Naive thymus-derived CD4-positive, alpha-beta T cell (primary cell): ENCODE data around the gene CSF1R. TPM values are rescaled to one million over a fixed set of nuclear protein-coding genes. Genes with fewer than 3 reads are reported as not detected.

Source experiments
- ATAC-seq: fragments of 150-1000 bp; cut with Tn5 transposase; 2 replicates; pipeline ENCODE4 v1.10.0; 2021; ENCODE audit warnings: mild to moderate bottlenecking, moderate library complexity
- CTCF ChIA-PET: fragments of 350-600 bp; sonication (Branson Sonifier 250); formaldehyde crosslinking; loops from one replicate; lab custom pipeline; 2021; ENCODE audit warnings: antibody characterized with exemption; lab: Charles Lee
- POLR2A ChIA-PET: fragments of 350-600 bp; sonication (Branson Sonifier 250); formaldehyde crosslinking; loops from one replicate; lab custom pipeline; 2021; ENCODE audit warnings: antibody characterized with exemption, inconsistent platforms; lab: Charles Lee
- DNase-seq, 9 donors: peaks; one replicate each; pipeline versions ENCODE4 v3.0.0 to v3.0.0-alpha.2; 2020 to 2022; ENCODE audit warnings: mixed read lengths in 1 of 9
- H3K27ac ChIP-seq: one replicate; pipeline ENCODE4 v1.7.0; 2013; ENCODE audit warnings: mild to moderate bottlenecking, low read depth, low read length, moderate library complexity
- H3K27me3 ChIP-seq, 2 donors: one replicate each; pipeline ENCODE4 v1.7.0; 2013; ENCODE audit warnings: low read length in 2 of 2, mild to moderate bottlenecking in 2 of 2, moderate library complexity in 2 of 2; ENCODE audit not compliant: control insufficient read depth in 2 of 2, insufficient read depth in 2 of 2
- H3K36me3 ChIP-seq, 3 experiments: 1 replicate in 2 of 3; 2 replicates in 1 of 3; pipeline ENCODE4 v1.7.0; 2013; ENCODE audit warnings: low read length in 3 of 3, mild to moderate bottlenecking in 3 of 3, moderate library complexity in 1 of 3; ENCODE audit not compliant: insufficient read depth in 3 of 3, control insufficient read depth in 2 of 3
- H3K4me1 ChIP-seq, 2 donors: one replicate each; pipeline ENCODE4 v1.7.0; 2013; ENCODE audit warnings: low read length in 2 of 2, mild to moderate bottlenecking in 2 of 2, moderate library complexity in 1 of 2; ENCODE audit not compliant: control insufficient read depth in 2 of 2, insufficient read depth in 2 of 2
- H3K4me3 ChIP-seq: 2 replicates; pipeline ENCODE4 v1.7.0; 2013; ENCODE audit warnings: mild to moderate bottlenecking, low read length
- H3K9me3 ChIP-seq, 3 experiments: 1 replicate in 2 of 3; 2 replicates in 1 of 3; pipeline ENCODE4 v1.7.0; 2013; ENCODE audit warnings: low read length in 3 of 3; ENCODE audit not compliant: control insufficient read depth in 2 of 3
- H3K27ac Mint-ChIP-seq, 9 donors: one replicate each; pipeline ENCODE4 v1.8.0; 2020 to 2022; ENCODE audit warnings: mixed read lengths in 9 of 9, mild to moderate bottlenecking in 8 of 9, moderate library complexity in 5 of 9, inconsistent platforms in 2 of 9
- H3K27me3 Mint-ChIP-seq, 5 donors: one replicate each; pipeline ENCODE4 v1.8.0; 2021 to 2022; ENCODE audit warnings: mixed read lengths in 5 of 5, mild to moderate bottlenecking in 1 of 5
- H3K36me3 Mint-ChIP-seq, 5 donors: one replicate each; pipeline ENCODE4 v1.8.0; 2020 to 2022; ENCODE audit warnings: mixed read lengths in 5 of 5, mild to moderate bottlenecking in 3 of 5, inconsistent platforms in 1 of 5
- H3K4me1 Mint-ChIP-seq, 7 donors: one replicate each; pipeline ENCODE4 v1.8.0; 2020 to 2022; ENCODE audit warnings: mixed read lengths in 7 of 7, mild to moderate bottlenecking in 3 of 7, inconsistent platforms in 1 of 7
- H3K4me3 Mint-ChIP-seq, 10 donors: one replicate each; pipeline ENCODE4 v1.8.0; 2020 to 2022; ENCODE audit warnings: mild to moderate bottlenecking in 10 of 10, mixed read lengths in 10 of 10, moderate library complexity in 6 of 10, inconsistent platforms in 2 of 10
- H3K9me3 Mint-ChIP-seq, 11 donors: one replicate each; pipeline ENCODE4 v1.8.0; 2020 to 2022; ENCODE audit warnings: mixed read lengths in 11 of 11, mild to moderate bottlenecking in 4 of 11, inconsistent platforms in 1 of 11, moderate library complexity in 1 of 11
- intact Hi-C, 2 donors: fragments of 100-400 bp; cut with micrococcal nuclease; formaldehyde crosslinking; loops; one replicate each; pipeline ENCODE4 v1.15.1; 2023
- polyA plus RNA-seq, 2 donors: library from polyadenylated mRNA; unstranded; fragments of 300-500 nt; fragmentation: Illumina TruSeq; gene quantifications; one replicate each; pipeline ENCODE4 v1.2.3, GENCODE V29; 2021
- total RNA-seq, 6 experiments: library from RNA in 5 of 6; stranded (reverse) in 5 of 6; gene quantifications; 1 replicate in 5 of 6; 2 replicates in 1 of 6; pipeline ENCODE4 v1.2.3 and lab custom pipeline; 2021 to 2026

The CSF1R gene
- total and polyA plus RNA-seq, 7 experiments from 2014 or later, result 0.09 to 92.4 (median 4.5) TPM

- H3K36me3 Mint-ChIP-seq, result no peaks in the 10 kb centered on the region
- CTCF ChIA-PET, result no interaction called here
- ATAC-seq, result no peak
- H3K4me3 ChIP-seq, result no peak overlapping the region
- H3K4me3 Mint-ChIP-seq, result no peak overlapping the region
- no peaks in the 10 kb centered on the region for H3K4me1 ChIP-seq
- POLR2A ChIA-PET, result no interaction called here
- H3K27ac ChIP-seq, result no peak overlapping the region
- H3K9me3 ChIP-seq, result no peaks in the 10 kb centered on the region
- H3K27me3 ChIP-seq, result peaks cover 0 to 3% of the 10 kb centered on the region in 2 donors
- H3K27me3 Mint-ChIP-seq, result peaks cover 7 to 19% (median 17%) of the 10 kb centered on the region in 5 donors
- H3K9me3 Mint-ChIP-seq, result no peaks in the 10 kb centered on the region
- intact Hi-C loops, result no loop called here
- DNase-seq, result peak in 1 of 9 donors; percentile 3
- H3K27ac Mint-ChIP-seq, result peak overlapping the region in 1 of 9 donors; percentile 59
- no peaks in the 10 kb centered on the region for H3K36me3 ChIP-seq
- H3K4me1 Mint-ChIP-seq, result peaks cover 0 to 5% (median 0%) of the 10 kb centered on the region in 7 donors
These were observed 8.2 kb downstream of the CSF1R start for GRCh38 chr5:150077996-150078801.

GRCh38 chr5:150077060-150077459 lies 9.3 kb downstream of the CSF1R start:
- no peak for DNase-seq
- H3K36me3 ChIP-seq, result no peaks in the 10 kb centered on the region
- peaks cover 0 to 3% of the 10 kb centered on the region in 2 donors for H3K27me3 ChIP-seq

GRCh38 chr5:150075806-150076205 lies 10.5 kb downstream of the CSF1R start:
- Histone ChIP-seq H3K9me3 (no peaks in the 10 kb centered on the region), H3K36me3 (no peaks in the 10 kb centered on the region), H3K4me3 (no peak overlapping the region), H3K27me3 (no peaks in the 10 kb centered on the region), H3K27ac (no peak overlapping the region), H3K4me1 (no peaks in the 10 kb centered on the region)
- DNase-seq (peak in 1 of 9 donors; percentile 11), ATAC-seq (no peak)
- H3K36me3 Mint-ChIP-seq, result no peaks in the 10 kb centered on the region
- H3K9me3 Mint-ChIP-seq, result no peaks in the 10 kb centered on the region
- H3K27me3 Mint-ChIP-seq, result peaks cover 0 to 6% (median 0%) of the 10 kb centered on the region in 5 donors
- intact Hi-C loops, result no loop called here
- no peak overlapping the region for H3K4me3 Mint-ChIP-seq
- H3K4me1 Mint-ChIP-seq, result no peaks in the 10 kb centered on the region
- POLR2A ChIA-PET, result no interaction called here
- CTCF ChIA-PET, result no interaction called here
- no peak overlapping the region for H3K27ac Mint-ChIP-seq

More at GRCh38 chr5:150077060-150077459, 9.3 kb downstream of the CSF1R start:
- no peaks in the 10 kb centered on the region for H3K36me3 Mint-ChIP-seq
- Histone ChIP-seq H3K4me3 (no peak overlapping the region), H3K4me1 (no peaks in the 10 kb centered on the region), H3K27ac (no peak overlapping the region), H3K9me3 (no peaks in the 10 kb centered on the region)
- intact Hi-C loops, result no loop called here
- no peak overlapping the region for H3K27ac Mint-ChIP-seq
- peaks cover 0 to 2% (median 0%) of the 10 kb centered on the region in 7 donors for H3K4me1 Mint-ChIP-seq
- no peak for ATAC-seq
- H3K4me3 Mint-ChIP-seq, result no peak overlapping the region
- peaks cover 2 to 11% (median 8%) of the 10 kb centered on the region in 5 donors for H3K27me3 Mint-ChIP-seq
- CTCF ChIA-PET, result interaction anchor here (0.6 kb wide), 1 partner anchor 1729 kb away, joined by 4 read pairs; no protein-coding TSS in a partner anchor
- no peaks in the 10 kb centered on the region for H3K9me3 Mint-ChIP-seq
- POLR2A ChIA-PET, result no interaction called here

DNA sequence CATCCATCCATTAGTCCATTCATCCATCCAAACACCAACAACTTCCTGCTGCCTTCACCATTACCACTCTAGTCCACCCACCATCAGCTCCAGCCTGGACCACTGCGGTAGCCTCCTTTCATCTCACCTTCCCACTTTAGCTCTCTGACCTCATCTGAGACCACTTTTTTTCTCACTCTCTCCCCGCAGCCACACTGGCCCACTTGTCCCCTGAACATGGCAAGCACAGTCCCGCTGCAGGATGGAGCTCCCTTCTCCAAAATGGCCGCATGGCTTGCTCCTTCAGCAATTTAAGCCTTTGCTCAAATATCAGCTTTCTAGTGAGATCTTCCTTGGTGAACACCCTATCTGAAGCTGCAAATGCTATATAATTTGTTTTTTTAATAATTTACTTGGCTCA lies 11.1 kb downstream of the CSF1R start:
- DNase-seq, result peak in 1 of 9 donors; percentile 8
- no peaks in the 10 kb centered on the region for H3K36me3 Mint-ChIP-seq
- Histone ChIP-seq H3K4me3 (no peak overlapping the region), H3K27ac (no peak overlapping the region), H3K36me3 (no peaks in the 10 kb centered on the region), H3K4me1 (no peaks in the 10 kb centered on the region), H3K27me3 (no peaks in the 10 kb centered on the region), H3K9me3 (no peaks in the 10 kb centered on the region)
- no peaks in the 10 kb centered on the region for H3K4me1 Mint-ChIP-seq
- peaks cover 0 to 6% (median 0%) of the 10 kb centered on the region in 5 donors for H3K27me3 Mint-ChIP-seq
- no peak overlapping the region for H3K4me3 Mint-ChIP-seq
- ChIA-PET CTCF (no interaction called here), POLR2A (no interaction called here)
- intact Hi-C loops, result no loop called here
- ATAC-seq, result no peak
- H3K27ac Mint-ChIP-seq, result no peak overlapping the region
- H3K9me3 Mint-ChIP-seq, result no peaks in the 10 kb centered on the region

- Mint-ChIP-seq H3K4me1 (peaks cover 0 to under 1% (median 0%) of the 10 kb centered on the region in 7 donors), H3K9me3 (no peaks in the 10 kb centered on the region), H3K36me3 (no peaks in the 10 kb centered on the region), H3K27me3 (no peaks in the 10 kb centered on the region), H3K27ac (no peak overlapping the region), H3K4me3 (no peak overlapping the region)
- intact Hi-C loops, result no loop called here
- no peak for DNase-seq
- Histone ChIP-seq H3K9me3 (no peaks in the 10 kb centered on the region), H3K4me3 (no peak overlapping the region), H3K36me3 (no peaks in the 10 kb centered on the region), H3K4me1 (no peaks in the 10 kb centered on the region), H3K27me3 (no peaks in the 10 kb centered on the region), H3K27ac (no peak overlapping the region)
- CTCF ChIA-PET, result interaction anchor here (0.6 kb wide), 1 partner anchor 105 kb away, joined by 3 read pairs; no protein-coding TSS in a partner anchor
- POLR2A ChIA-PET, result no interaction called here
- no peak for ATAC-seq
These were observed 12.7 kb downstream of the CSF1R start for GRCh38 chr5:150073677-150074076.

DNA sequence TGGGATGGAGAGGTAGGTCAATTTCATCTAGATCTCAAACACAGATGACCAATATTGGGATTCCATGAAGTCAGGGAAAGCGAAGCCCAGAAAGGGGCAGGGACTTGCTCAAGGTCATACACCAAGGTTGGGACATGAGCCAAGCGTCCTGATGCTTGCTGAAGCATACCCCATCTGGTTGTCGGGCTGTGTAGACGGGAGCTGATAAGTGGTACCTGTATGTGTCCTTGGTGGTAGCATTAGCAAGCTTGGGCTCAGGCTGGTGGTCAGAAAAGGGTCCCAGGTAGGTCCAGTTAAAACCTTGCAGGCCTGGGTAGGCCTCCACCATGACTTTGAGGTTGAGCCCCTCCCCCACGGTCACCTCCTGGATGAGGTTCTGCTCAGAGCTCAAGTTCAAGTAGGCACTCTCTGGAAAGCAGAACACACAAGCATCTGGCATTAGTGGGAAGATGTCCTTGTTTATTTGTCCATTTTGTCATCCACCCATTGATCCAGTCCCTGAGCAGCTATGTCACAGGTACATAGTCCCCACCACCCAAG lies 13.2 kb downstream of the CSF1R start:
- H3K27me3 Mint-ChIP-seq, result no peaks in the 10 kb centered on the region
- no peak for ATAC-seq
- DNase-seq, result no peak
- no peaks in the 10 kb centered on the region for H3K9me3 Mint-ChIP-seq
- no peaks in the 10 kb centered on the region for H3K36me3 ChIP-seq
- no peak overlapping the region for H3K4me3 ChIP-seq
- H3K4me1 ChIP-seq, result no peaks in the 10 kb centered on the region
- no peaks in the 10 kb centered on the region for H3K36me3 Mint-ChIP-seq
- intact Hi-C loops, result no loop called here
- no peak overlapping the region for H3K4me3 Mint-ChIP-seq
- no peak overlapping the region for H3K27ac Mint-ChIP-seq
- H3K27me3 ChIP-seq, result no peaks in the 10 kb centered on the region
- POLR2A ChIA-PET, result no interaction called here
- CTCF ChIA-PET, result no interaction called here
- no peak overlapping the region for H3K27ac ChIP-seq
- no peaks in the 10 kb centered on the region for H3K9me3 ChIP-seq
- peaks cover 0 to 3% (median 0%) of the 10 kb centered on the region in 7 donors for H3K4me1 Mint-ChIP-seq
